Activated CD8-positive, alpha-beta T cell treated with anti-CD3 and anti-CD28 coated beads, Interleukin-2, amount 10 ng/mL, durations not matched to agents 7 days and 5 days (primary cell): Measurements from ENCODE around the gene CCDC201. TPM values are rescaled to one million over a fixed set of nuclear protein-coding genes. Genes with fewer than 3 reads are reported as not detected.

ENCODE experiments used
- ATAC-seq: fragments of 150-1000 bp; cut with Tn5 transposase; one replicate; pipeline ENCODE4 v1.10.0; 2021; ENCODE audit warnings: moderate library complexity
- CTCF ChIA-PET: fragments of 350-600 bp; sonication (Branson Sonifier 250); formaldehyde crosslinking; loops from one replicate; lab custom pipeline; 2021; ENCODE audit warnings: antibody characterized with exemption; lab: Charles Lee
- POLR2A ChIA-PET: fragments of 350-600 bp; sonication (Branson Sonifier 250); formaldehyde crosslinking; loops from one replicate; lab custom pipeline; 2021; ENCODE audit warnings: antibody characterized with exemption; lab: Charles Lee
- DNase-seq: peaks from one replicate; pipeline ENCODE4 v3.0.0-alpha.2; 2020
- H3K27ac Mint-ChIP-seq: one replicate; pipeline ENCODE4 v1.8.0; 2021; ENCODE audit warnings: mild to moderate bottlenecking, mixed read lengths
- H3K27me3 Mint-ChIP-seq: one replicate; pipeline ENCODE4 v1.8.0; 2021; ENCODE audit warnings: low read depth, mixed read lengths
- H3K36me3 Mint-ChIP-seq: one replicate; pipeline ENCODE4 v1.8.0; 2021; ENCODE audit warnings: low read depth, mixed read lengths
- H3K4me1 Mint-ChIP-seq: one replicate; pipeline ENCODE4 v1.8.0; 2021; ENCODE audit warnings: low read depth, mixed read lengths
- H3K4me3 Mint-ChIP-seq: one replicate; pipeline ENCODE4 v1.8.0; 2021; ENCODE audit warnings: mild to moderate bottlenecking, mixed read lengths
- H3K9me3 Mint-ChIP-seq: one replicate; pipeline ENCODE4 v1.8.0; 2022; ENCODE audit warnings: mixed read lengths; ENCODE audit not compliant: insufficient read depth
- total RNA-seq, 2 experiments: library from RNA; stranded (reverse); gene quantifications; one replicate each; pipeline ENCODE4 v1.2.3, GENCODE V29; 2021

CCDC201 gene
- total RNA-seq, 2 experiments from 2014 or later: not detected

GRCh38 chr7:45891462-45892402 lies 18.9 kb upstream of the CCDC201 start:
- Mint-ChIP-seq H3K27ac (no peak overlapping the region), H3K36me3 (no peaks in the 10 kb centered on the region), H3K4me1 (no peaks in the 10 kb centered on the region), H3K4me3 (no peak overlapping the region), H3K27me3 (peaks cover 47% of the 10 kb centered on the region), H3K9me3 (no peaks in the 10 kb centered on the region)
- ATAC-seq: no peak
- ChIA-PET POLR2A (no interaction called here), CTCF (interaction anchor here (0.8 to 1.5 kb wide), 4 partner anchors 28 to 1196 kb away, joined by 4 to 7 read pairs (median 4); no protein-coding TSS in a partner anchor)
- peak; percentile 9 for DNase-seq

GRCh38 chr7:45890902-45891461 lies 18.1 kb upstream of the CCDC201 start:
- Mint-ChIP-seq H3K9me3 (no peaks in the 10 kb centered on the region), H3K27me3 (peaks cover 52% of the 10 kb centered on the region), H3K4me1 (no peaks in the 10 kb centered on the region), H3K4me3 (no peak overlapping the region), H3K27ac (no peak overlapping the region), H3K36me3 (no peaks in the 10 kb centered on the region)
- POLR2A ChIA-PET: no interaction called here
- CTCF ChIA-PET: interaction anchor here (0.8 to 1.5 kb wide), 4 partner anchors 29 to 1197 kb away, joined by 4 to 7 read pairs (median 4); no protein-coding TSS in a partner anchor
- ATAC-seq (no peak), DNase-seq (peak; percentile 20)

GRCh38 chr7:45890125-45890901 lies 17.4 kb upstream of the CCDC201 start:
- Mint-ChIP-seq H3K4me1 (no peaks in the 10 kb centered on the region), H3K27me3 (peaks cover 52% of the 10 kb centered on the region), H3K9me3 (no peaks in the 10 kb centered on the region), H3K36me3 (no peaks in the 10 kb centered on the region), H3K27ac (no peak overlapping the region), H3K4me3 (no peak overlapping the region)
- ATAC-seq (no peak), DNase-seq (peak; percentile 5)
- POLR2A ChIA-PET: no interaction called here
- CTCF ChIA-PET: interaction anchor here (0.8 to 1.5 kb wide), 4 partner anchors 29 to 1198 kb away, joined by 4 to 7 read pairs (median 4); no protein-coding TSS in a partner anchor

GRCh38 chr7:45889367-45890067 lies 16.6 kb upstream of the CCDC201 start:
- POLR2A ChIA-PET: no interaction called here
- no peaks in the 10 kb centered on the region for H3K4me1 Mint-ChIP-seq
- CTCF ChIA-PET: no interaction called here

GRCh38 chr7:45888993-45889366 lies 16.1 kb upstream of the CCDC201 start:
- H3K4me1 Mint-ChIP-seq: no peaks in the 10 kb centered on the region
- POLR2A ChIA-PET: no interaction called here
- no peak overlapping the region for H3K27ac Mint-ChIP-seq
- no peaks in the 10 kb centered on the region for H3K9me3 Mint-ChIP-seq
- ATAC-seq (no peak), DNase-seq (no peak)
- H3K36me3 Mint-ChIP-seq: no peaks in the 10 kb centered on the region
- H3K4me3 Mint-ChIP-seq: no peak overlapping the region
- peaks cover 48% of the 10 kb centered on the region for H3K27me3 Mint-ChIP-seq
- CTCF ChIA-PET: no interaction called here

More at GRCh38 chr7:45889367-45890067, 16.6 kb upstream of the CCDC201 start:
- no peak overlapping the region for H3K27ac Mint-ChIP-seq
- no peak for ATAC-seq
- H3K9me3 Mint-ChIP-seq: no peaks in the 10 kb centered on the region
- peaks cover 50% of the 10 kb centered on the region for H3K27me3 Mint-ChIP-seq
- no peaks in the 10 kb centered on the region for H3K36me3 Mint-ChIP-seq
- H3K4me3 Mint-ChIP-seq: no peak overlapping the region
- peak; percentile 13 for DNase-seq

GRCh38 chr7:45888185-45888992 lies 15.5 kb upstream of the CCDC201 start, which contains the start of gene IGFBP1:
Gene IGFBP1 (plus strand): TSS chr7:45888488. CDS start chr7:45888653, 165 bp downstream.
- Mint-ChIP-seq H3K36me3 (no peaks in the 10 kb centered on the region), H3K27ac (no peak within 1 kb of the TSS), H3K27me3 (peaks cover 43% of the 10 kb centered on the region), H3K9me3 (no peaks in the 10 kb centered on the region), H3K4me3 (no peak within 1 kb of the TSS), H3K4me1 (no peaks in the 10 kb centered on the region)
- ChIA-PET CTCF (no interaction called here), POLR2A (no interaction called here)
- ATAC-seq (peak; percentile 33), DNase-seq (peak; percentile 20)

- DNase-seq (no peak), ATAC-seq (no peak)
- H3K36me3 Mint-ChIP-seq: no peaks in the 10 kb centered on the region
- H3K9me3 Mint-ChIP-seq: no peaks in the 10 kb centered on the region
- CTCF ChIA-PET: no interaction called here
- POLR2A ChIA-PET: no interaction called here
- H3K4me1 Mint-ChIP-seq: no peaks in the 10 kb centered on the region
- H3K4me3 Mint-ChIP-seq: no peak overlapping the region
- H3K27ac Mint-ChIP-seq: no peak overlapping the region
- H3K27me3 Mint-ChIP-seq: peaks cover 43% of the 10 kb centered on the region
Observed at GRCh38 chr7:45886931-45887667, 14.2 kb upstream of the CCDC201 start.

GRCh38 chr7:45885264-45885882 lies 12.5 kb upstream of the CCDC201 start:
- H3K36me3 Mint-ChIP-seq: no peaks in the 10 kb centered on the region
- no peak overlapping the region for H3K4me3 Mint-ChIP-seq
- ATAC-seq (no peak), DNase-seq (peak; percentile 15)
- no peak overlapping the region for H3K27ac Mint-ChIP-seq
- no peaks in the 10 kb centered on the region for H3K4me1 Mint-ChIP-seq
- POLR2A ChIA-PET: no interaction called here
- CTCF ChIA-PET: no interaction called here
- H3K9me3 Mint-ChIP-seq: no peaks in the 10 kb centered on the region
- peaks cover 37% of the 10 kb centered on the region for H3K27me3 Mint-ChIP-seq

- Mint-ChIP-seq H3K27me3 (peaks cover 27% of the 10 kb centered on the region), H3K9me3 (no peaks in the 10 kb centered on the region), H3K4me1 (no peaks in the 10 kb centered on the region), H3K36me3 (no peaks in the 10 kb centered on the region), H3K27ac (no peak overlapping the region), H3K4me3 (no peak overlapping the region)
- DNase-seq: peak; percentile 4
- CTCF ChIA-PET: no interaction called here
- ATAC-seq: no peak
- POLR2A ChIA-PET: no interaction called here
Observed at GRCh38 chr7:45884136-45884535, 11.3 kb upstream of the CCDC201 start.

GRCh38 chr7:45882465-45882810 lies 9.6 kb upstream of the CCDC201 start:
- Mint-ChIP-seq H3K4me1 (no peaks in the 10 kb centered on the region), H3K27me3 (peaks cover 14% of the 10 kb centered on the region), H3K4me3 (no peak overlapping the region), H3K36me3 (no peaks in the 10 kb centered on the region), H3K27ac (no peak overlapping the region), H3K9me3 (no peaks in the 10 kb centered on the region)
- no peak for ATAC-seq
- POLR2A ChIA-PET: no interaction called here
- DNase-seq: no peak
- CTCF ChIA-PET: interaction anchor here (0.8 kb wide), 1 partner anchor 41 kb away, joined by 3 read pairs; no protein-coding TSS in a partner anchor
